Memory B cell (primary cell): ENCODE data around the gene RAB23.
"Not testable (repeated sequence)": the region's sequence is repeated elsewhere in the genome, so short reads cannot be mapped to it uniquely, and the experiment has no call there.

Experiments
- ATAC-seq: fragments of 150-1000 bp; cut with Tn5 transposase; 2 replicates; pipeline ENCODE4 v1.10.0; 2021; ENCODE audit warnings: low read depth, mild to moderate bottlenecking, moderate library complexity
- DNase-seq, 2 donors: peaks; one replicate each; pipeline ENCODE4 v3.0.0; 2022; ENCODE audit warnings: low spot score in 2 of 2
- H3K27ac Mint-ChIP-seq: one replicate; pipeline ENCODE4 v1.8.0; 2022; ENCODE audit warnings: mild to moderate bottlenecking, moderate library complexity, mixed read lengths
- H3K27me3 Mint-ChIP-seq: one replicate; pipeline ENCODE4 v1.8.0; 2022; ENCODE audit warnings: mixed read lengths
- H3K36me3 Mint-ChIP-seq: one replicate; pipeline ENCODE4 v1.8.0; 2022; ENCODE audit warnings: mild to moderate bottlenecking, mixed read lengths
- H3K4me1 Mint-ChIP-seq: one replicate; pipeline ENCODE4 v1.8.0; 2022; ENCODE audit warnings: mixed read lengths
- H3K4me3 Mint-ChIP-seq: one replicate; pipeline ENCODE4 v1.8.0; 2022; ENCODE audit warnings: mild to moderate bottlenecking, moderate library complexity, mixed read lengths
- H3K9me3 Mint-ChIP-seq: one replicate; pipeline ENCODE4 v1.8.0; 2022; ENCODE audit warnings: mixed read lengths

RAB23 gene

DNA sequence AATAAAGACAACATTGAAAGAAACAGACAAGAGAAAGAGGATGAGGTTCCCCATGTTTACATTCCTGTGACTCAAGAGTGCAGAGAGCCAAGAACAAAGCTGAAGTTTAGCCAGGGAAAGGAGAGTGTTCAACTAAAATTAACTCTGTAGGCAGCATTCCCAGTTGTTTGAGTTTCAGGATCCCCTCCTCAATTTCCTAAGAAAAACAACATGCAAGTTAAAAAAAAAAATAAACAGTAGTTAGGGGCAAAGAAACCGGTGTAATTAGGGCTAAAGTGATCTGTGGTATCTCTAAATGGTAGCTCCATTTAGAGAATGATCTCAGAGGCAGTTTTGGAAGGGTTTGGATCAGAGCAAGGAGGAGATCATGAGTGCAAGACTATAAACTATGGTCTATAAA, 30.9 kb upstream of the RAB23 start:
- H3K9me3 Mint-ChIP-seq, result no peaks in the 10 kb centered on the region
- H3K36me3 Mint-ChIP-seq, result no peaks in the 10 kb centered on the region
- ATAC-seq, result no peak
- H3K4me3 Mint-ChIP-seq, result no peak overlapping the region
- H3K27ac Mint-ChIP-seq, result no peak overlapping the region
- peaks cover 4% of the 10 kb centered on the region for H3K27me3 Mint-ChIP-seq
- DNase-seq, result no peak
- peaks cover 3% of the 10 kb centered on the region for H3K4me1 Mint-ChIP-seq

DNA sequence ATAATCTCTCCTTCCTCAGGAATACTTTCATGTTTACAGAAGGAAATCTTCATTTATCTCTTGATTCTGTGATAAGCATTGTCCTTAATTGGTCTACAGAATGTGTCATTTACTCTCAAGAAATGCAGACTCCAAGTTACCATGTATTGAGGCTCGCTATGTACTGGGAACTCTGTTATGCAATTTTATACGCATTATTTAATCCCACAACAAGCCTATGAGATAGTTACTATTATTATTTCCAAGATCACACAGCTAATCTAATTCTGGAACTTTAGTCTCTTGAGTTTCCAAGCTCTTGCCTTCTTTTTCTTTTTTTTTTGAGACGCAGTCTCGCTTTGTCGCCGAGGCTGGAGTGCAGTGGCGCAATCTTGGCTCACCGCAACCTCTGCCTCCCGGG, 30.0 kb upstream of the RAB23 start:
- Mint-ChIP-seq H3K36me3 (no peaks in the 10 kb centered on the region), H3K4me1 (peaks cover 3% of the 10 kb centered on the region), H3K27ac (no peak overlapping the region), H3K9me3 (no peaks in the 10 kb centered on the region), H3K27me3 (peaks cover 4% of the 10 kb centered on the region), H3K4me3 (no peak overlapping the region)
- ATAC-seq (no peak), DNase-seq (no peak)

DNA sequence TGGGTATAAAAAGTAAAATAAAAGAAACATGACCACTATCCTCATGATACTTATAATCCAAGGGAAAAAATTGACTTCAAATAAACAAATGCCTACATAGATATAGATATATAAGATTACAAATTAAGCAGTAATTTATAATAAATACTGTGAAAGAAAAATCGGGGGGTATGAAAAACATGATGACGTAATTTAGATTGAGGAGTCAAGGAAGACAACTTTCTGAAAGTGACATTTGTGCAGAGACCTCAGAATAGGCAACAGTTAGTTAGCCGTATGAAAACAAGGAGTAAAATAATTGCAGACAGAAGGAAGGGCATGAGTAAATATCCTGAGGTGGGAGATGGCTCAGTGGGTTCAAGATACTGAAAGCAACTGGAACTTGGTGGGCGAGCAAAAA, 28.2 kb upstream of the RAB23 start:
- H3K36me3 Mint-ChIP-seq, result no peaks in the 10 kb centered on the region
- no peak overlapping the region for H3K4me3 Mint-ChIP-seq
- peaks cover under 1% of the 10 kb centered on the region for H3K27me3 Mint-ChIP-seq
- no peaks in the 10 kb centered on the region for H3K4me1 Mint-ChIP-seq
- ATAC-seq, result no peak
- H3K9me3 Mint-ChIP-seq, result no peaks in the 10 kb centered on the region
- H3K27ac Mint-ChIP-seq, result no peak overlapping the region
- DNase-seq, result no peak

DNA sequence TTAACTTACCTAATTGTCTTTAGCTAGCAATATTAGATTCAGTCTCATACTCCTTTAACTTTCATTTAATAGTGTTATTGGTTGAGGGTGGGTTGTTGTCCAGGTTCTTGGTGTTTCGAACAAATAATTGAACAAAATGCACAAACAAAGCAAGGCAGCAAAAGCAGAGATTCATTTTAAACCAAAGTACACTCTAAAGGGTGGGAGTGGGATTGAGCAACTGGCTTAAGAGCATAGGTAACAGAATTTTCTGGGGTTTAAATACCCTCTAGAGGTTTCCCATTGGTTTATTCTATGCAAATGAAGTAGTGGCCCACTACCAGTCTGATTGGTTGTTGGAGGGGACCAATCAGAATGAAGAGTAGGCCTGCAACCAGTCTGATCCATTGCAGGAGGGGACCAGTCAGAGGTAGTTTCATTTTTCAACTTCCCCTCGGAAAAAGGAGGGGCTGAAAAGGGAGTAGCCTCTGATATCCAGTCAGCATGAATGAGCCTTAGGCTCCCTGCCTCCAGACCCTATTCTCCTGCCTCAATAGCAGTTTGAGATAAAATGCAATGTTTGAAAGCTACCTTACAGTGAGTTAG, 26.3 kb upstream of the RAB23 start:
- no peak overlapping the region for H3K4me3 Mint-ChIP-seq
- H3K9me3 Mint-ChIP-seq, result no peaks in the 10 kb centered on the region
- no peaks in the 10 kb centered on the region for H3K36me3 Mint-ChIP-seq
- no peaks in the 10 kb centered on the region for H3K27me3 Mint-ChIP-seq
- DNase-seq, result no peak
- no peaks in the 10 kb centered on the region for H3K4me1 Mint-ChIP-seq
- no peak for ATAC-seq
- no peak overlapping the region for H3K27ac Mint-ChIP-seq

DNA sequence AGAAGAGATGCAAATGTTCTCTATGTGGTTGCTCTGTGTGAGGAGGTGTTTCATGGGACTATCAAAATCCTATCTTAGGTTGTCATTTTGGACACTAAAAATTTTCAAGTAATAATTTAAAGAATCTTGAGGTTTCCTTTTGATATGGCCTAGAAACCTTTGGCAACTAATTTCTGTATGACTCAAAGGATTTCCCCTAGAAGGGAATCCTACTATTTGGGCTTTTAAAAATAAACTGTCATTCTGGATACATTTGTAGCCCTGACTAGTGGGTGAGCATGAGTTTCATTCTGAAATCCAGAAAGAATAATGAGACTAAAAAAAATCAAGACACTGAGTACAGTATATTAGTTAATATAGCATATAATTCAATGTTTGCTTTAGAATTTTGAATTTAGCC, 25.5 kb upstream of the RAB23 start:
- ATAC-seq, result no peak
- no peak for DNase-seq
- no peak overlapping the region for H3K27ac Mint-ChIP-seq
- no peaks in the 10 kb centered on the region for H3K9me3 Mint-ChIP-seq
- H3K4me3 Mint-ChIP-seq, result no peak overlapping the region
- peaks cover 2% of the 10 kb centered on the region for H3K27me3 Mint-ChIP-seq
- H3K4me1 Mint-ChIP-seq, result no peaks in the 10 kb centered on the region
- H3K36me3 Mint-ChIP-seq, result no peaks in the 10 kb centered on the region

DNA sequence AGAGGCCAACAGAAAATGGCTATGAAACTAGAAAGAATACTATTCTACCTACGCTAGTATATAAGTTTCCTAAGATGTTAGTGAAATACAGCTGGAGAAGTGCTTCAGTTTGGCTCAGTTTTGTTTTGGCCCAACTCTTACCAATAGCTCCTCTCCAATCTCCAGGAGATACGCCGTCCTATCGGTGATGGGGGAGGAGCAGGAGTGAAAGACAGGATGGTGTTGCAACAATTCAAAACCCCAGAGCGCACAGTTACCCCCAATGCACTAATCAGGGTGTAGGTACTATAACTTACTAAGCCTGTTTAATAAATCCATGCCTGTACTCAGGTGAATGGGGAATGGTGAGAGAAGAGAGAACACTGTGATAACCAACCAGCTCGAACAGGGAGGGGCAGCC, 24.2 kb upstream of the RAB23 start:
- Mint-ChIP-seq H3K27ac (no peak overlapping the region), H3K4me3 (no peak overlapping the region), H3K4me1 (no peaks in the 10 kb centered on the region), H3K9me3 (no peaks in the 10 kb centered on the region), H3K27me3 (peaks cover 2% of the 10 kb centered on the region), H3K36me3 (no peaks in the 10 kb centered on the region)
- ATAC-seq (no peak), DNase-seq (no peak)

DNA sequence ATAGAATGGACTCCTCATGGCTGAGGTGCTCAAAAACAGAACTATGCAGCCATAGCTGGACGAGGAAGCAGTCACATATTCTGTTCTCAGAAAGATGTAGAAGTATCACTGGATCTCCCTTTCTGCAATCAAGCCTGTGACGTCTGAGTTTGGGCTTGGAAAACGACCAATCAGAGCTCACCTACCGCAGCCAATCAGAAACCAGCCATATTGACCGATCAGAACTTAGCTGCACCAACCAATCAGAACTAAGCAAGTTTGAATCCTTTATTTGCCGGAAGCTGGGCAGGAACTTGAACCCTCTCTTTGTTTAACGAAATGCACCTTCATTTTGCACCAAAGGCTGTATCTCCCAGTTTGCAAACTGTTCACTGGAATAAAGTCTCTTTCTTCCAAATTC, 21.8 kb upstream of the RAB23 start:
- H3K9me3 Mint-ChIP-seq, result no peaks in the 10 kb centered on the region
- H3K4me3 Mint-ChIP-seq, result no peak overlapping the region
- no peak overlapping the region for H3K27ac Mint-ChIP-seq
- DNase-seq, result no peak
- no peak for ATAC-seq
- H3K36me3 Mint-ChIP-seq, result no peaks in the 10 kb centered on the region
- peaks cover 5% of the 10 kb centered on the region for H3K27me3 Mint-ChIP-seq
- no peaks in the 10 kb centered on the region for H3K4me1 Mint-ChIP-seq

DNA sequence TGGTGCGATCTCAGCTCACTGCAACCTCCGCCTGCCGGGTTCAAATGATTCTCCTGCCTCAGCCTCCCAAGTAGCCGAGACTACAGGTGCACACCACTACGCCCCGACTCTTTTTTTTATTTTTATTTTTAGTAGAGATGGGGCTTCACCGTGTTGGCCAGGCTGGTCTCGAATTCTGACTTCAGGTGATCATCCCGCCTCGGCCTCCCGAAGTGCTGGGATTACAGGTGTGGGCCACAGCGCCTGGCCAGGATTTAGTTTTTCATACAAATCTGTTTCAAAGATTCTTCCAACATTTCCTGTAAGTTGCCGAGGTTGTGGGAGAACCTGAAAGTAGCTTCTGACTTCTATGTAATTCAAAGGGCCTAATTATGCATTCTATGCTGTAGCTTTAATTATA, 21.4 kb upstream of the RAB23 start:
- not testable (repeated sequence) for ATAC-seq, DNase-seq, H3K4me3 Mint-ChIP-seq, H3K27me3 Mint-ChIP-seq, H3K9me3 Mint-ChIP-seq, H3K4me1 Mint-ChIP-seq, H3K27ac Mint-ChIP-seq, H3K36me3 Mint-ChIP-seq

DNA sequence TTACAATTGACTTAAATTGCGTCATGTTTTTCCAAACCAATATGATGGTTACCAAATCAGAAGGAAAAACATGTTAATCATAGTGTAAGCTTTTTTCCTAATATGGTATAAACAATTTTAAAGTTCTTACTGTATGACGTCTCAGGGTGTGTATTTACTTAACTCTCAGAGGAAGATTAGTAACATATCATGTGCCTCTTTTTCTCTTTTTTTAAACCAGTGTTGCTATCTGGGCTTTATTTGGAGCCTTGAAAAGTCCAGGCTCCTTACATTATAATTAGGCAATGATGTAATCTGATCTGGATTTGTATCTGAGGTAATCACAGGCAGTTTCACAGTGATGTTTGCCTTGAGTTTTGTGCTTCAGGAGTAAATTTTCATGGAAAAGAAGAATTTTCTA, 20.4 kb upstream of the RAB23 start:
- no peak for DNase-seq
- Mint-ChIP-seq H3K4me1 (no peaks in the 10 kb centered on the region), H3K27ac (no peak overlapping the region), H3K27me3 (peaks cover 8% of the 10 kb centered on the region), H3K36me3 (no peaks in the 10 kb centered on the region), H3K9me3 (no peaks in the 10 kb centered on the region), H3K4me3 (no peak overlapping the region)
- no peak for ATAC-seq

DNA sequence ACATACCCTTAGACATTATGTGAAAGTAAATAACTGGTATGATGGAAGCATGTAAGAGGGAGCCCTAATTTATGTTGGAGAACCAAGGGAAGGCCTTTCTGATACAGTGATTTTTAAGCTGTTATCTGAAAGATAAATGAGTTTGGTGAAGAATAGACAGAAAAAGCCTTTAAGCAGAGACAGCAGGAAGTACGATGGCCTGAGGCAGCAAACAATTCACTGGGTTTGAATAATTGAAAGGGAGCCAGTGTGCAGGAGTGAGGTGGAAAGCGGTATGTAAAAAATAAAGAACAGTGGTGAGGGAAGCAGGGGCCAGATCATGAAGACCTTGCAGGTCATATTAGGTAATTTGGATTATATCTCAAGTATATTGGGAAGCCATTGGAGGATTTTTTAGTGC, 4.1 kb upstream of the RAB23 start:
- Mint-ChIP-seq H3K4me3 (no peak overlapping the region), H3K27me3 (peaks cover 7% of the 10 kb centered on the region), H3K9me3 (no peaks in the 10 kb centered on the region), H3K36me3 (no peaks in the 10 kb centered on the region), H3K27ac (no peak overlapping the region), H3K4me1 (peaks cover 7% of the 10 kb centered on the region)
- no peak for DNase-seq
- no peak for ATAC-seq

DNA sequence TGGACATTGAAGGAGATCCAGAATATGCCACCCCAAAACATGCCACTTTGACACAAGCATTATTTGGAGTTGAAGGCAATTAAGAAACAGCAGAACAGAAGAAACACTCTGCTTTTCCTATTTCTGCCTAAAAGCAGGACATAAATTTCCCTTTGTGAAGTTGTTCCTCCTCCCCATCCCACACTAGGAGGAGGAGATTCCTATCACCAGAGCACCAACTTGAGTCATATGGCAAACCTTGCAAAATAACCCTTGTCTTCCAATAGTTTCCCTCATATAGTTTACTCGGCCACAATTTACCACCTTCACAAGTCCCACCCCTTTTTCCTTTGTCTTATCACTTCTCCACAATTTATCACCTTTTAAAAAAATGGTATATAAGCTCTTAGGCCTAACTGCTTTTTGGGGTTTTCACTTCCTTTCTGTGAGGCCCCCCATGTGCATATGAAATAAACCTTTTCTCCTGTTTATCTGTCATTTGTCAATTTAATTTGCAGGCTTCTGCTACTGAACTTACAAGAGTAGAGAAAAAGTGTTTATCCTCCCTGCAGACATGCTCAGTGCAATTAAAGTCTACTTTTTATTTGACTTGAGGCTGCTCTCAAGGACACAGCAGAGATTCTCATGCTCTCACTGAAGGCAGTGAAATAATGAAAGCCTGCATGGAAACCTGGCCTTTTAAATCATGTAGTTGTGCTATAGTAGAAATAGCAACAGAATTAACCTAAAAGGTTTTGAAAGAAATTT, 2.8 kb upstream of the RAB23 start:
- ATAC-seq, result no peak
- Mint-ChIP-seq H3K4me3 (no peak overlapping the region), H3K4me1 (peaks cover 8% of the 10 kb centered on the region), H3K27ac (no peak overlapping the region), H3K9me3 (no peaks in the 10 kb centered on the region), H3K36me3 (no peaks in the 10 kb centered on the region), H3K27me3 (peaks cover 3% of the 10 kb centered on the region)
- DNase-seq, result no peak

DNA sequence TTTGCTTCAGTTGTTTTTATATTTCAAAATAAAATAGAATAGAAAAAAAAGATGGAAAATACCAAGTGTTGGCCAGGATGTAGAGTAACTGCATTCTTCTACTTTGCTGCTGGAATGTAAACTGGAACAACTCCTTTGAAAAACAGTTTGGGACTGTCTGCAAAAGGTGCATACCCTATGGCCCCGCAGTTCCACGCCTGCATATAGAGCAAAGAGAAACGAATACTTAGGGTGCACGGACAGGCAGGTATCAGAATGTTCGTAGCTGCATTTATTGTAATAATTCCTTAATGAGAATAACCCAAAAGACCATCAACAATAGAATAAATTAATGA, 603 bp upstream of the RAB23 start:
- no peak overlapping the region for H3K27ac Mint-ChIP-seq
- DNase-seq (no peak), ATAC-seq (no peak)
- no peaks in the 10 kb centered on the region for H3K9me3 Mint-ChIP-seq
- H3K27me3 Mint-ChIP-seq, result peaks cover 1% of the 10 kb centered on the region
- H3K4me1 Mint-ChIP-seq, result peaks cover 8% of the 10 kb centered on the region
- peak overlapping the region; percentile 99 for H3K4me3 Mint-ChIP-seq
- H3K36me3 Mint-ChIP-seq, result no peaks in the 10 kb centered on the region

DNA sequence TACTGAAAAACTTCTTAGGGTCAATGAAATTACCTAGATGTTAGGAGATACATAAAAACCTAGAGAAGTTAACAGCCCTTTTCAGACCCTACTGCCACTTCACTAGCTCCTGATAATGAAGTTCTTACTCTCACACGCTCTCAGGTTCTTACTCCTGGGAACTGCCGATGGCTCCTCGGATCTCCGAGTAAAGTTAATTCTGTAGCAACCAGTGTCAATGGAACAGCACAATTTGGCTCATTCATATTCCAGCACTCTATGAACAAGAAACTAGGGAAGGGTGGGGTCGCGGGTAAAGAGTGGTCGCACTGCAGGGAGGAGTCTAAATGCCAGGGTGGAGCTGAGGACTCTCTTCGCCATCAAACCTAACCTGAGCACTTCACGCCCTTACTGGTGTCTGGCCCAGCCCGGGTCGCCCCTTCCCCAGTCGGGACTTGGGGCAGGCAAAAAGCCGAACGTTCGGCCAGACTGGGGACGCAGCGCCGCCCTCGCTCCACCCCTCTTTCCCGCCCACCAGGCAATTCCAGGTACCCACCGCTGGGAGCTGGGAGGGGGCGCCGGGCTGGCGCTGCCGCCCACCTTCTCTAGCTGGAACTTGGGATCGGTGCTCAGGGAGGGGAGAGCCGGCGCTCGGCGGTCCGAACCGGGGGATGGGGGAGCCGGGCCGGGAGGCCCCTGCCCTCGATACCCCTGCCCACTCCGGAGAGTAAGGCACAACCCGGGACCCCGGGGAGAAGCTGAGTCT, 744 bp downstream of the RAB23 start:
- H3K27me3 Mint-ChIP-seq, result peaks cover 1% of the 10 kb centered on the region
- peaks cover 10% of the 10 kb centered on the region for H3K4me1 Mint-ChIP-seq
- no peaks in the 10 kb centered on the region for H3K36me3 Mint-ChIP-seq
- H3K9me3 Mint-ChIP-seq, result no peaks in the 10 kb centered on the region
- peak; percentile 57 for ATAC-seq
- H3K4me3 Mint-ChIP-seq, result peak overlapping the region; percentile 86
- peak in 1 of 2 donors; percentile 40 for DNase-seq
- no peak overlapping the region for H3K27ac Mint-ChIP-seq

DNA sequence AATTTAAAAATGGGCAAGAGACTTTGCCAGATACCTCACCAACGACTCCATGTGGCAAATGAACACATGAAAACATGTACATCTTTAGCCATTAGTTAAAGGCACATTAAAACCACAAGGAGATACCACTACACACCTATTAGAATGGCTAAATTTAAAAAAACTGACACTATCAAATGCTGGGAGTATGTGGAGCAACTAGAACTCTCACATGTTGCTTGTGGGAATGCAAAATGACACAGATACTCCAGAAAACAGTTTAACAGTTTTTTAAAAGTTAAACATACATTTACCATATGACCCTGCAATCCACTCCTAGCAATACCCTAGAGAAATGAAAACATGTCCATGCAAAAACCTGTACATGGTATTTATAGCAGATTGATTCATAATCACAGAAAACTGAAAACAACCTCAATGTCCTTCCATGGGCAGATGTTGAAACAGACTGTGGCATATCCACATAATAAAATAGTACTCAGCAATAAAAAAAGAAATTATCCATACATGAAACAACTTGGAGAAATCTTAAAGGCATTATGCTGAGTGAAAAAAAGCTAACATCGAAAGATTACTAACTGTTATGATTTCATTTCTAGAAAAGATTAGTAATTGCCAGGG, 1.9 kb downstream of the RAB23 start:
- Mint-ChIP-seq H3K27me3 (peaks cover 1% of the 10 kb centered on the region), H3K9me3 (peaks cover under 1% of the 10 kb centered on the region), H3K27ac (no peak overlapping the region), H3K4me1 (peaks cover 10% of the 10 kb centered on the region), H3K36me3 (no peaks in the 10 kb centered on the region), H3K4me3 (no peak overlapping the region)
- no peak for ATAC-seq
- DNase-seq, result no peak
